Natural killer cell treated with Interleukin-12 subunit alpha and Interleukin-12 subunit beta and Interleukin-15 and Interleukin-18, amount 100 ng/mL, for 72 hours (primary cell): ENCODE data around the gene METRNL. TPM values are rescaled to one million over a fixed set of nuclear protein-coding genes. Genes with fewer than 3 reads are reported as not detected.
A peak's percentile ranks its signal among the peaks of the same experiment; 100 is the strongest.
"Not testable (repeated sequence)": the region's sequence is repeated elsewhere in the genome, so short reads cannot be mapped to it uniquely, and the experiment has no call there.

Experiments used
- ATAC-seq, 2 donors: fragments of 150-1000 bp; cut with Tn5 transposase in 1 of 2; sonication (Bioruptor Pico), chemical (Tn5 transposase) in 1 of 2; 2 replicates each; pipeline ENCODE4 v1.10.0; 2021
- DNase-seq: peaks from one replicate; pipeline ENCODE4 v3.0.0; 2022; ENCODE audit warnings: low spot score
- H3K27ac Mint-ChIP-seq, 2 donors: 1 replicate in 1 of 2; 2 replicates in 1 of 2; pipeline ENCODE4 v1.8.0; 2022; ENCODE audit warnings: mixed read lengths in 2 of 2, mild to moderate bottlenecking in 1 of 2, moderate library complexity in 1 of 2
- H3K27me3 Mint-ChIP-seq, 2 donors: 1 replicate in 1 of 2; 2 replicates in 1 of 2; pipeline ENCODE4 v1.8.0; 2022; ENCODE audit warnings: mixed read lengths in 2 of 2
- H3K36me3 Mint-ChIP-seq: one replicate; pipeline ENCODE4 v1.8.0; 2022; ENCODE audit warnings: mixed read lengths
- H3K4me1 Mint-ChIP-seq, 2 donors: 1 replicate in 1 of 2; 2 replicates in 1 of 2; pipeline ENCODE4 v1.8.0; 2022; ENCODE audit warnings: low read depth in 2 of 2, mixed read lengths in 2 of 2, mild to moderate bottlenecking in 1 of 2
- H3K4me3 Mint-ChIP-seq: one replicate; pipeline ENCODE4 v1.8.0; 2022; ENCODE audit warnings: mixed read lengths
- H3K9me3 Mint-ChIP-seq: 2 replicates; pipeline ENCODE4 v1.8.0; 2022; ENCODE audit warnings: mixed read lengths
- total RNA-seq, 2 donors: library from RNA; stranded (reverse); gene quantifications; one replicate each; pipeline ENCODE4 v1.2.3, GENCODE V29; 2022

Gene METRNL
- total RNA-seq, 2 donors from 2014 or later = 179 to 208 TPM

DNA sequence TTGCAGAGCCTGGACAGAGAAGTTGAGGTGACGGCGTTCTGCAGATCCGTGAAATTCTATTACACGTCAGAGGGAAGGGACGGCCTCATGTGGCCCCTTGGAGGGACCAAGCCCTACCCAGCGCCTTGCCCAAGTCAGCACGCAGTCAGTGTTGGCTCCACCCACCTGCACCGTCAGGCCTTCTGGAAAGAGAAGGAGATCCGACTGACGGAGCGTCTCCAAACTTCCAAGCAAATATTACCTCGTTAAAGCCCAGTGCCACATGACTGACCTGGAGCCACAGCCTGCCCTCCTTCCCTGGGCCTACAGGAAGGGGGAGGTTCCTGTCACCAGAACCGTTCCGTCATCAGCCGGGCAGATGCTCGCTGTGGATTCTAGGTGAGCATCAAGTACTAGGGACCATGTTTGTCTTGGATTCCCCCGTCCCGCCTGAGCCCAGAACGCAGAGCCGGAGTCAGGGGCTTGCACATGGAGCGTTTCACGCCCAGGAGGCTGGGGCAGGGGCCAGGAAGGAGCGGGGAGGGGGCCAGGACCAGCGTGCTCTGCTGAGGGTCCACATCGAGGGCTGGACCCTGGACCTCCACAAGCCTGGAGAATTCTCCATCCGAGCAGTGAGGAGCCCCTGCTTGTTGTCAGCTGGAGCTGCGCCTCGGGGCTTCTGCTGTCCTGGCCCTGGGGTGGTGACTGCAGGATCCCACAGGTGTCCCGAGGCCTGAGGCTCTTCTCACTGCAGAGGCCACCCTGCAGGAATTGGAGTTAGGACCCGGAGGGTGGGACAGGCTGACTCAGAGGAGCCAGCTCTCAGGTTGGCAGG is 22.6 kb upstream of the METRNL start:
- DNase-seq (peak; percentile 13), ATAC-seq (no peak)
- Mint-ChIP-seq H3K36me3 (no peaks in the 10 kb centered on the region), H3K4me1 (peaks cover 10 to 13% of the 10 kb centered on the region in 2 donors), H3K27me3 (peaks cover 0 to 2% of the 10 kb centered on the region in 2 donors), H3K27ac (peak overlapping the region in 1 of 2 donors; percentile 35), H3K4me3 (no peak overlapping the region), H3K9me3 (no peaks in the 10 kb centered on the region)

DNA sequence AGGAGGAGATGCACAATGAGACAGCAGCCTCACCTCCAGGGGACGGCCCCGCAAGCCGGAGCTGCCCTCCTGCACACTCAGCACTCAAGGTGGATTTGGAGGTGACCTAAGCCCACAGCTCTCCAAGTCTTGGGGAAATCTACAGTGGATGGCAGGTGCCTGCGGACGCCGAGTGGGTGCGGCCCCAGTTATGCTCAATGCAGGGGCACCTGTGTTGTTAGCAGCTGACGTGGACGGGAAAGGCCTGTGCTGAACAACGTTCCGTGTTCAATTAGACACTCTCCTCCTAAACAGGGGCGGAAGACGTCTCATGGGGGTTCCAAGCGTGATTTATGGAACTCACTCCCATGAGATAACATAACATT is 22.0 kb upstream of the METRNL start:
- Mint-ChIP-seq H3K9me3 (no peaks in the 10 kb centered on the region), H3K4me1 (peaks cover 8 to 13% of the 10 kb centered on the region in 2 donors), H3K36me3 (no peaks in the 10 kb centered on the region), H3K27me3 (peaks cover 0 to 2% of the 10 kb centered on the region in 2 donors), H3K27ac (peak overlapping the region in 1 of 2 donors; percentile 35), H3K4me3 (no peak overlapping the region)
- DNase-seq (peak; percentile 44), ATAC-seq (no peak)

DNA sequence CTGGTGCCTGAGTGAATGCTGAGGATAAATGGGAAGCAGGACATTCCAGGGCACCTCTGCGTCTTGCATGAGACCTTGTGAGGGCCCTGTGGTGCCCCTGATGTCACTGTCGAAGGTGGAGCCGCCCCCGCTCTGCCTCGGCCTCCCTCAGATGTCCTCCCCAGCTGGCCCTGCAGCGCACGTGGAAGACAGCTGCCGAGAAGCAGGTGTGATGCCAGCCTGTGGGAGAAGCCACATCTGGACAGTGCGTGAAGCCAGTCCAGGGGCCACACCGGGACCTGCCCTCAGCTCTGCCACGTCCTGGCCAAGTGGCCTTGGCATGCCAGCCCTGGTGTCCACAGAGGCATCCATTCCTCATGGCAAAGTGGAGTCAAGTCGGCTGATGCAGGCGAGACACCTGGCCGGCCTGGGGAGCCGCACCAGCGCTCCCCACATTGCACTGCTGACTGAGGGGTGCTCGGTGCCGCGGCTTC is 21.6 kb upstream of the METRNL start:
- peak overlapping the region in 1 of 2 donors; percentile 35 for H3K27ac Mint-ChIP-seq

DNA sequence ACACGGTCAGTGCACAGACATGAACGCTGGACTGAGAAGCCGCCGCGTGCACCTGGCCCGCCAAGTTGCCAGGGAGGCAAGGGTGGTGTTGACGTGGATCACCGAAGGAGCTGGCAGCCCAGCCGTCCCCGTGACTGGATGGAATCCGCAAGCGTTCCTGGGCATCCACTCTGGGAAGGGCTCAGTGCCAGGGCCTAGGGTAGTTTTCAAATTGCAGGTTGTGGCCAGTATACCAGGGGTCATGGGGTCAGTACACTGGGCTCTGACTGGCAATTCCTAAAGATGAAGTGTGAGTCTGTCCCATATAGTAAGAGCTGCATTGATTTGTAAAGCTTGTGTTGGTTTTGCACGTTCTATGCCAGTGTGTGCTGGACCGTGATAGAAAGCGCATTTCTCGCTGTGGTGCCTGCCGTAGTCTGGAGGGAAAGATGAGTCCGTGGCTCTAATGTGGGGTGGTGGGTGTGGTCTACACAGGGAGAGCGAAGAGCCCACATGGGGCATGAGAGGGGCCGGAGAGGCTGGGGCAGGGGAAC is 21.1 kb upstream of the METRNL start:
- ATAC-seq = no peak
- Mint-ChIP-seq H3K4me1 (peaks cover 8 to 13% of the 10 kb centered on the region in 2 donors), H3K27ac (peak overlapping the region in 1 of 2 donors; percentile 10), H3K36me3 (no peaks in the 10 kb centered on the region), H3K4me3 (no peak overlapping the region), H3K27me3 (peaks cover 0 to 2% of the 10 kb centered on the region in 2 donors), H3K9me3 (no peaks in the 10 kb centered on the region)
- DNase-seq = no peak

More for the DNA sequence above, 21.6 kb upstream of the METRNL start:
- H3K36me3 Mint-ChIP-seq = no peaks in the 10 kb centered on the region
- peaks cover 0 to 2% of the 10 kb centered on the region in 2 donors for H3K27me3 Mint-ChIP-seq
- H3K4me1 Mint-ChIP-seq = peaks cover 8 to 13% of the 10 kb centered on the region in 2 donors
- ATAC-seq (no peak), DNase-seq (peak; percentile 51)
- no peaks in the 10 kb centered on the region for H3K9me3 Mint-ChIP-seq
- H3K4me3 Mint-ChIP-seq = no peak overlapping the region

DNA sequence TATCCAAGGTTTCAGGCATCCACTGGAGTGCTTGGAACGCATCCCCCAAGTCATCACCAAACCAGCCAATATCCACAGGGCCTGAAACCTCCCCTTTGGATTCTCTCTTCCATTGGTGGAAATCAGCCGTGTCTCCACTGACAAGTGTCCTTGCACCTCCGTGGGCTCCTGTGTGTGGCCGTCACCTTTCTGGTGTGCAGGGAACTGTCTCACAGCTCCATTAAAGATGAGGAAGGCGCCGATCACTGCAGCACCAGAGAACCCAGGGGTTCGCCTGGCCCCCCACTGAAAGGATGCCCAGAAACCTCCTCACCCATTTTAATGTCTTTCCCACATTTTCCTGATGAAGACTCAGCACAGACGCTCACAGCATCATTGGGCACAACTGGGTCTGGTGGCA is 17.8 kb upstream of the METRNL start:
- DNase-seq = no peak
- Mint-ChIP-seq H3K36me3 (no peaks in the 10 kb centered on the region), H3K27me3 (peaks cover 0 to 2% of the 10 kb centered on the region in 2 donors), H3K4me1 (peaks cover 0 to 3% of the 10 kb centered on the region in 2 donors), H3K9me3 (no peaks in the 10 kb centered on the region), H3K27ac (no peak overlapping the region), H3K4me3 (no peak overlapping the region)
- ATAC-seq = no peak

DNA sequence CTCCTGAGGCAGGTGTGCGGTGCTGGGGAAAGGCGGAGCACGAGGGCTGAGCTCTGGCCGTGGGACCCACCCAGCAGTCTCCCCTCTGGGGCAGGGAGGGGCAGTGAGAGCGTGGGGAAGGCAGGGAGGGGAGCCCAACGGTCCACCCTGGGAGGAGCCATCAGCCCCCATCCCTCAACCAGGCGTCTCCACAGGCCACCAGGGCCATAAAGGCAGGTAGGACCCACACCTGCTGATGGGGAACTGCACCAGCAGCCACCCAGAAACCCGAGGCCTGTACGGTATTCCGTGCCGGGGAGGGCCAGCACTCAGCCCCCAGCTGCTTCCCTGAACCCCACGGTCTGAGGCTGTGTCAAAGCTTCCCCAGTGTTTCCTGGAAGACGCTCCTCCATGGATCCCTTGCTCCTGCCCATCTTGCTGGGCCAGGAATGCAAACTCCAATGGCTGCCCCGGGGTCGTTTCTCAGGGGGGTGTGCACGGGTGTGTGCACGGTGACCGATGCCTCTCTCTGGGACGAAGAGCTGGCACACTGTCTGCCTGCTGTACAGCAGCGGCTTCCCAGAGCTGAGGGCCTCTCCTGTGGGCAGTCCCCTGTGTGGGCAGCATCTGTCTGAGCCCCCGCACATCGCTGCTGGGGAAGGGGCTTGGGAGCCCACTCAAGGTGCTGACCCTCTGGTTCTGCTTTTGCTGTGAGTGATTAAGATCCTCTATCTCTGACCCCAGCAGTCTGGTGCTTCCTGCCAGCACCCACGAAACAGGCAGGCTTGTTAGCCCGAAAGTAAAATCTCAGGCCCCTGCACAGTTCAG is 17.2 kb upstream of the METRNL start:
- Mint-ChIP-seq H3K4me3 (no peak overlapping the region), H3K36me3 (no peaks in the 10 kb centered on the region), H3K27me3 (peaks cover 0 to 2% of the 10 kb centered on the region in 2 donors), H3K27ac (no peak overlapping the region), H3K9me3 (no peaks in the 10 kb centered on the region), H3K4me1 (peaks cover 0 to 3% of the 10 kb centered on the region in 2 donors)
- ATAC-seq (no peak), DNase-seq (peak; percentile 51)

DNA sequence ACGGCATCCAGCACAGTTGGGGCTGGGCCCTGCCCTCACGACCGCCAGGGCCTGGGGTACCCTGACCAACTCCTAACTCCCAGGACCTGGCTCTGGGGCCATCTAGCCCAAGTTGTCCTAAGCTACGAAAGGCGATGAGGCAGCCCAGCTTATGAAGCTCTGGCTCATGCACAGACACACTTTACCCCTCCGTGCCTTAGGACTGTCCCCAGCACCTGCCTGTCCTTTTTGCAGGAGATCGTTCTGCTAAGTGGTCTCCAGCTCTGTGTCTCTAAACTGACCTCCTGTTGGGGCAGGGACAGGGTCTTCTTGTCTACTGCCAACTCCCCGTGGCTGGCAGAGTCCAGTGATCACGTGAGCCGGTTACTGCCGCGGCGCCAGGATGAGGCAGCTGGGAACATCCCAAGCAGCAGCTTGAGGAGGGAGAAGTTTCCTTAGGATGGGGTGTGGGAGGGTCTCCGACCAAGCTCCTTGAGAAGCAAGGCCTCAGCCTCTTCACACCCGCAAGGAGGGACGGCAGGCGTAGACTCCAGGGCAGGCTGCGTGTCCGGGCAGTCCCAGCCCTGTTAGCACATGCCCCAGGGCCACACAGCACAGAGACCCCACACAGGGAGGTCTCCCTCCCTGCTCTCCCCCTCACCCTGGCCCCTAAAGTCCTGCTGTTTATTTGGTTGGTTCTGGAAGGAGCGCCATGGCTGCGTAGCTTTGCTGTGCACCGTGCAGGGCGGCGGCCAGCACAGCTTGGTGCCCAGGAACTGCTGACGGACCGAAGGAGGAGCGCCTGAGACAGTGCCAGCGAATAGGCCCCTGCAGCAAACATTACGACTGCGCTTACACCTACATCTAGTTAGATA is 16.4 kb upstream of the METRNL start:
- no peak for ATAC-seq
- no peak overlapping the region for H3K27ac Mint-ChIP-seq
- no peaks in the 10 kb centered on the region for H3K9me3 Mint-ChIP-seq
- no peaks in the 10 kb centered on the region for H3K36me3 Mint-ChIP-seq
- peaks cover 0 to 6% of the 10 kb centered on the region in 2 donors for H3K4me1 Mint-ChIP-seq
- H3K27me3 Mint-ChIP-seq = peaks cover 0 to 2% of the 10 kb centered on the region in 2 donors
- DNase-seq = peak; percentile 59
- H3K4me3 Mint-ChIP-seq = no peak overlapping the region

DNA sequence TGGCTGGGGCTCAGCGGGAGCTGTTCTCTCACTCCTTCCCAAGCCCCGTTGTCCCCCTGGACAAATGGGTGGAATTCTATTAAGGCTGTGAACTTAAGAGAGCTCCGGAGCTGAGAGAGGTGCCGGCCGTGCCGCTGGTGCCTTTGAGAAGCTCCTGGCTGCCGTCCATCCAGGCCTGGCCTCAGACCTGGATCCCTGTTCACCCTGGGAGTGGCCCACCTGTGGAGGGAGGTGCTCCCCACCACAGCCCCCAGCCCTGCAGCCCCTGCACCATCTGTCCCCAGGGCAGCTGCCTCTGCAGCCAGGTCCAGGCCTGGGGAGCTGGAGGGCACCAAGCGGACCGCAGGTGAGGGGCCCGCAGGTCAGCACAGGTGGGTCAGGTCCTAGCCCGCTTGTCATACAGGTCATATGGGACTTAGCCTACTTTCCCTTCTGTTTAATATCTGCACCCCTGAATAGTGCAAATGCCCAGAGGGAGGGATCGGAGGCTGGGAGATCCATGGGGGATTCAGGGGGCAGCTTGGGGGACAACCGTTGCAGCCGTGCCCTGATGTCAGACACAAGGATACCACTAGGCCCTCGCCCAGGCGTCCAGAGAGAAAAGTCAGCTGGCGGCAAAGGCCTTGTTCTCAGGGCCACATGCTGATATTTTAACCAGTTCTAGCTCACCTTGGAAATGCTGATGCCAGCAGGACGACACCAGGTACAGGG is 15.2 kb upstream of the METRNL start:
- H3K27ac Mint-ChIP-seq = no peak overlapping the region
- ATAC-seq (no peak), DNase-seq (peak; percentile 49)
- H3K36me3 Mint-ChIP-seq = no peaks in the 10 kb centered on the region
- no peak overlapping the region for H3K4me3 Mint-ChIP-seq
- peaks cover 0 to 3% of the 10 kb centered on the region in 2 donors for H3K4me1 Mint-ChIP-seq
- H3K9me3 Mint-ChIP-seq = no peaks in the 10 kb centered on the region
- H3K27me3 Mint-ChIP-seq = no peaks in the 10 kb centered on the region

DNA sequence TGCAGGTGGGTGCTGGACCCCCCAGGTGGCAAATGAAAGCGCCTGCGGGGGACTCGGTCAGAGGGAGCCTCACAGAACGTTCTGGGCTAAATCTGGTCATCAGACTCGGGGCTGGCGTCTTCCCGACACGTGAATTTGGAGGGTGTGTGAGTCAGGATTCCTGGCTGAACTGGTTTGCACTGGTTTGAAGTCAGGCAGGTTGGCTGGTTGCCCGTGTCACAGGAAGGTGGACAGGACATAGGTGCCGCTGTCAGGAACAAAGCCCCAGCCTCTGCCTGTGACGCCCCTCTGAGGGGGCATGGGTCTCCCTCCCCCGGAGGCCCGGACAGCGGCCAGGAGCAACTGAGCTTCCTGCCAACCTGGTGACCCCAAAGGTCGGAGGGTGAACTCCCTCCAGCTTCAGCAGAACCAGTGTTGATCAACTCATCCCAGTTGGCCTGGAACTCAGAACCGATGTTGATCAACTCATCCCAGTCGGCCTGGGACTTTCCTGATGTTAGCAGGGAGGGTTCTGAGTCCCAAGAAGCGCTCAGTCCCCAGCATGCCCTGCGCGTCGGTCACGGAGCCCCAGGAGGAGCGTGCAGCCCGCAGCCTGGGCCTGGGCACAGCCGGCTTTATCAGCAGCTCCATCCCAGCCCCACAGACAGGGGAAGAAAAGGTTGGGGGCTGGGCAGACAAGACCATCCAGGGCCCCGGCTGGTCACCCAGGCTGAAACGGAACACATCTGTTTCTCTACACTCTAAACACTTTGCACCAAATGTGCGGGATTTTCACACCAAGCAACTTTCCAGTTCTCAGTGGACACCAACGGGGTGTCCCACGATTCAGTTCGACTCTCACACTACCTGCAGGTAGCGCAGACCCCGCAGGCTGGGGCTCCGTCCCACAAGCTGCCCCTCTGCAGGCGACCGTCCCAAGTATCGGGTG is 14.4 kb upstream of the METRNL start:
- Mint-ChIP-seq H3K27ac (no peak overlapping the region), H3K4me1 (peaks cover 4 to 7% of the 10 kb centered on the region in 2 donors), H3K9me3 (no peaks in the 10 kb centered on the region), H3K27me3 (no peaks in the 10 kb centered on the region), H3K4me3 (no peak overlapping the region), H3K36me3 (no peaks in the 10 kb centered on the region)
- ATAC-seq (no peak), DNase-seq (peak; percentile 49)

DNA sequence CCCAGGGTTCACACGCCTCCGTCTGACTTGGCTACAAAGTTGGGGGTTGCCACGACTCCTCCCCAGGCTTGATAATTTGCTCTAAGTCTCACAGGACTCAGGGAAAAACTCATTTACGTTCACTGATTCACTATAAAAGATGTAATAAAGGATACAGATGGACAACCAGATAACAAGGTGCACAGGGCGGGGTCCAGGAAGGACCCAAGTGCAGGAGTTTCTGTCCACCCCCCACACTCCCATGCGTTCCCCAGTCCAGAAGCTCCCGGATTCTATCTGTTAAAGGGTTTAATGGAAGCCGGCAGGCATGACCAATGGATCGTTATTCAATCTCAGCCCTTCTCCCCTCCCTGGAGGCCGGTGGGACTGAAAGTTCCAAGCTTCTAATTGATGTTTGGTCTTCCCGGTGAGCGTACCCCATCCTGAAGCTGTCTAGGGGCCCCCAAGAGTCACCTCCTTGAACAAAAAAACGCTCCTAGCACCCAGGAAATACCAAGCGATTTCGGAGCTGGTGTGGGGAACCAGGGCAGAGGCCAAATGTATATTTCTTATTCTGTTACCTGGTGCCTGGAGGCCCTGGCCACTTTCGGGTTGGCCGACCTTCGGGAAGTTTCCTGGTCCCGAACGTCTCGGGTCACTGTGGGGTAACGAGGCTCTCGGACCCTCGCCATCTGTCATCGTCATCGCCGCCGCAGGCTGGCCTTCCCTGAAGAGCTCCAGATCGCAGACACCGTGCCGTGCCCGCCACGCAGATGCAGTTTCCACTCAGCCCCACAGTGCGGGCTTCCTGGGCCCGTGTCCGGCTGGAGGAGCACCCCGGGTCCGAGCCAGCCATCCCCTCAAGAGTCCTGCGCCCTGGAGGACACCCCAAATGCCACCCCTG is 13.5 kb upstream of the METRNL start:
- Mint-ChIP-seq H3K4me1 (peaks cover 8 to 12% of the 10 kb centered on the region in 2 donors), H3K4me3 (no peak overlapping the region), H3K36me3 (no peaks in the 10 kb centered on the region), H3K9me3 (no peaks in the 10 kb centered on the region), H3K27ac (no peak overlapping the region), H3K27me3 (no peaks in the 10 kb centered on the region)
- ATAC-seq (no peak), DNase-seq (peak; percentile 39)

DNA sequence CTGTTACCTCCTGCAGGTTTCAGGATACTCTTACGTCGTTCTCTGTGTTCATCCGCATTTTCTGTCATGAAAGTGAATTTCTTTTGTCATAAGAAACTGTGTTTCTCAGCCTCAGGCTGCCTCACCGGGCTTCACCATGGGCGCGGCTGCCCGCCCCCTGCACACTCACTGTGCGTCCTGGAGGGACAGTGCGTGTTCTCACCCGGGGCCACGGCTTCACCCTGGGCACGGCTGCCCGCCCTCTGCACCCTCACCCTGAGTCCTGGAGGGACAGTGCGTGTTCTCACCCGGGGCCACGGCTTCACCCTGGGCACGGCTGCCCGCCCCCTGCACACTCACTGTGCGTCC is 12.9 kb upstream of the METRNL start:
- not testable (repeated sequence) for H3K4me3 Mint-ChIP-seq, ATAC-seq, H3K27ac Mint-ChIP-seq, H3K36me3 Mint-ChIP-seq, DNase-seq, H3K27me3 Mint-ChIP-seq, H3K9me3 Mint-ChIP-seq
- H3K4me1 Mint-ChIP-seq = peaks cover 11 to 16% of the 10 kb centered on the region in 2 donors
